OCI-LY3 (cell line): ENCODE results near the gene C1orf21.

ENCODE experiments used
- H2AFZ ChIP-seq: fragments of 200-600, 300-600 bp; shearing (Covaris generic); 2 replicates; pipeline ENCODE4 v1.6.0; 2014; ENCODE audit warnings: antibody characterized with exemption, low read depth, low read length
- H3K27ac ChIP-seq: fragments of 200-600, 300-600 bp; sonication (generic); 2 replicates; pipeline ENCODE4 v1.5.1; 2014; ENCODE audit warnings: mild to moderate bottlenecking, low read length, moderate library complexity, mixed read lengths
- H3K27me3 ChIP-seq: fragments of 200-600, 300-600 bp; sonication (generic); 2 replicates; pipeline ENCODE4 v1.6.1; 2014; ENCODE audit warnings: low read depth, low read length, mixed read lengths
- H3K36me3 ChIP-seq: fragments of 200-600, 300-600 bp; sonication (generic); replicated peaks from 2 replicates; pipeline ENCODE3; 2014; ENCODE audit warnings: low read depth, low read length, mixed read lengths
- H3K4me1 ChIP-seq: fragments of 300-600, 200-600 bp; sonication (generic); 2 replicates; pipeline ENCODE4 v1.6.1; 2014; ENCODE audit warnings: low read length, mixed read lengths
- H3K4me2 ChIP-seq: fragments of 200-600, 300-600 bp; sonication (generic); 2 replicates; pipeline ENCODE4 v1.6.1; 2014; ENCODE audit warnings: low read length, mixed read lengths
- H3K4me3 ChIP-seq: fragments of 300-600, 200-600 bp; sonication (generic); 2 replicates; pipeline ENCODE4 v1.5.1; 2014; ENCODE audit warnings: antibody characterized with exemption, mild to moderate bottlenecking, low read length, moderate library complexity
- H3K79me2 ChIP-seq: fragments of 300-600, 200-600 bp; shearing (Covaris generic); 2 replicates; pipeline ENCODE4 v1.6.1; 2014; ENCODE audit warnings: mild to moderate bottlenecking, low read length, mixed read lengths
- H3K9ac ChIP-seq: fragments of 300-600, 200-600 bp; shearing (Covaris generic); 2 replicates; pipeline ENCODE4 v1.6.0; 2014; ENCODE audit warnings: mild to moderate bottlenecking, low read length, moderate library complexity
- H3K9me3 ChIP-seq: fragments of 200-600, 300-600 bp; shearing (Covaris generic); 2 replicates; pipeline ENCODE4 v1.6.1; 2014; ENCODE audit warnings: low read length, mixed read lengths; ENCODE audit not compliant: insufficient read depth
- H4K20me1 ChIP-seq: fragments of 200-600, 300-600 bp; sonication (generic); 2 replicates; pipeline ENCODE4 v1.6.1; 2016; ENCODE audit warnings: low read length, mixed read lengths; ENCODE audit not compliant: insufficient read depth
- CTCF ChIP-seq: fragments of 200-600, 300-600 bp; sonication (generic); IDR thresholded peaks from 2 replicates; pipeline ENCODE4 v1.5.1; 2014; ENCODE audit warnings: antibody characterized with exemption, low read length, low read depth
- EZH2phosphoT487 ChIP-seq: fragments of 200-600 bp; shearing (Covaris generic); IDR thresholded peaks from 2 replicates; pipeline ENCODE4 v1.6.1; 2018; ENCODE audit warnings: antibody characterized with exemption, mixed run types, low read depth

The C1orf21 gene

GRCh38 chr1:184463680-184464079 is 76.9 kb downstream of the C1orf21 start:
- Histone ChIP-seq H3K79me2 (no peaks in the 10 kb centered on the region), H3K4me3 (no peak overlapping the region), H3K36me3 (no peaks in the 10 kb centered on the region), H3K4me1 (peaks cover 12% of the 10 kb centered on the region), H3K4me2 (no peak overlapping the region), H3K9me3 (no peaks in the 10 kb centered on the region), H2AFZ (no peak overlapping the region), H4K20me1 (no peaks in the 10 kb centered on the region), H3K27me3 (no peaks in the 10 kb centered on the region), H3K9ac (no peak overlapping the region), H3K27ac (no peak overlapping the region)
- TF ChIP-seq EZH2phosphoT487 = no peak
- TF ChIP-seq CTCF = no peak

- Histone ChIP-seq H3K4me1 (peaks cover 12% of the 10 kb centered on the region), H2AFZ (no peak overlapping the region), H3K4me2 (no peak overlapping the region), H3K9me3 (no peaks in the 10 kb centered on the region), H3K27me3 (no peaks in the 10 kb centered on the region), H3K4me3 (no peak overlapping the region), H3K27ac (no peak overlapping the region), H3K9ac (no peak overlapping the region), H3K36me3 (no peaks in the 10 kb centered on the region), H4K20me1 (no peaks in the 10 kb centered on the region), H3K79me2 (no peaks in the 10 kb centered on the region)
- TF ChIP-seq EZH2phosphoT487 = no peak
- TF ChIP-seq CTCF = no peak
Observed at GRCh38 chr1:184464757-184465156, 77.9 kb downstream of the C1orf21 start.

GRCh38 chr1:184465489-184466146 is 78.8 kb downstream of the C1orf21 start:
- Histone ChIP-seq H3K36me3 (no peaks in the 10 kb centered on the region), H2AFZ (no peak overlapping the region), H4K20me1 (no peaks in the 10 kb centered on the region), H3K4me2 (no peak overlapping the region), H3K27me3 (no peaks in the 10 kb centered on the region), H3K9me3 (no peaks in the 10 kb centered on the region), H3K79me2 (no peaks in the 10 kb centered on the region), H3K27ac (no peak overlapping the region), H3K4me1 (peaks cover 12% of the 10 kb centered on the region), H3K9ac (no peak overlapping the region), H3K4me3 (no peak overlapping the region)
- TF ChIP-seq CTCF (no peak), EZH2phosphoT487 (no peak)

GRCh38 chr1:184467295-184467694 is 80.5 kb downstream of the C1orf21 start:
- no peaks in the 10 kb centered on the region for H3K79me2 ChIP-seq
- H3K36me3 ChIP-seq = no peaks in the 10 kb centered on the region
- no peak overlapping the region for H2AFZ ChIP-seq
- H3K9ac ChIP-seq = no peak overlapping the region
- TF ChIP-seq CTCF = no peak
- no peak for TF ChIP-seq EZH2phosphoT487
- H3K27ac ChIP-seq = no peak overlapping the region
- no peaks in the 10 kb centered on the region for H3K27me3 ChIP-seq
- H3K9me3 ChIP-seq = no peaks in the 10 kb centered on the region
- no peaks in the 10 kb centered on the region for H4K20me1 ChIP-seq
- no peak overlapping the region for H3K4me3 ChIP-seq
- H3K4me1 ChIP-seq = peaks cover 4% of the 10 kb centered on the region
- H3K4me2 ChIP-seq = no peak overlapping the region
